Right atrium auricular region (tissue), 2 donors: ENCODE data around the gene MYO3B. TPM values are rescaled to one million over a fixed set of nuclear protein-coding genes. Genes with fewer than 3 reads are reported as not detected.

Experiments
- DNase-seq: peaks from one replicate; pipeline ENCODE4 v3.0.0-alpha.2; 2019; ENCODE audit warnings: low spot score
- H3K27ac ChIP-seq, 2 donors: fragments of 200-600 bp; sonication (generic); 1 replicate in 1 of 2; 2 replicates in 1 of 2; pipeline ENCODE4 v1.5.1; 2016 to 2019
- H3K27me3 ChIP-seq, 2 donors: fragments of 200-600 bp; sonication (generic); one replicate each; pipeline versions ENCODE4 v1.5.1 to v1.6.0; 2017 to 2019
- H3K36me3 ChIP-seq: fragments of 200-600 bp; sonication (generic); one replicate; pipeline ENCODE4 v1.5.1; 2016
- H3K4me1 ChIP-seq, 2 donors: fragments of 200-600 bp; sonication (generic); one replicate each; pipeline versions ENCODE4 v1.5.1 to v1.6.0; 2017 to 2019
- H3K4me3 ChIP-seq, 2 donors: fragments of 200-600 bp; sonication (generic); 1 replicate in 1 of 2; 2 replicates in 1 of 2; pipeline ENCODE4 v1.5.1; 2017 to 2019; ENCODE audit warnings: mild to moderate bottlenecking in 1 of 2, moderate library complexity in 1 of 2
- H3K9me3 ChIP-seq, 2 donors: fragments of 200-600 bp; sonication (generic); one replicate each; pipeline ENCODE4 v1.5.1; 2019
- total RNA-seq, 2 donors: library from RNA; depleted of rRNA; stranded (reverse); fragments of >200 nt; gene quantifications; one replicate each; pipeline ENCODE4 v1.1.0, GENCODE V29; 2016
- TF ChIP-seq, protein P1 (sequence below), 2 donors: fragments of 200-600 bp; sonication (generic); IDR thresholded peaks; one replicate each; pipeline ENCODE4 v1.5.1; 2019; ENCODE audit warnings: antibody characterized with exemption in 2 of 2

Gene MYO3B
- total RNA-seq, 2 donors from 2014 or later: not detected

DNA sequence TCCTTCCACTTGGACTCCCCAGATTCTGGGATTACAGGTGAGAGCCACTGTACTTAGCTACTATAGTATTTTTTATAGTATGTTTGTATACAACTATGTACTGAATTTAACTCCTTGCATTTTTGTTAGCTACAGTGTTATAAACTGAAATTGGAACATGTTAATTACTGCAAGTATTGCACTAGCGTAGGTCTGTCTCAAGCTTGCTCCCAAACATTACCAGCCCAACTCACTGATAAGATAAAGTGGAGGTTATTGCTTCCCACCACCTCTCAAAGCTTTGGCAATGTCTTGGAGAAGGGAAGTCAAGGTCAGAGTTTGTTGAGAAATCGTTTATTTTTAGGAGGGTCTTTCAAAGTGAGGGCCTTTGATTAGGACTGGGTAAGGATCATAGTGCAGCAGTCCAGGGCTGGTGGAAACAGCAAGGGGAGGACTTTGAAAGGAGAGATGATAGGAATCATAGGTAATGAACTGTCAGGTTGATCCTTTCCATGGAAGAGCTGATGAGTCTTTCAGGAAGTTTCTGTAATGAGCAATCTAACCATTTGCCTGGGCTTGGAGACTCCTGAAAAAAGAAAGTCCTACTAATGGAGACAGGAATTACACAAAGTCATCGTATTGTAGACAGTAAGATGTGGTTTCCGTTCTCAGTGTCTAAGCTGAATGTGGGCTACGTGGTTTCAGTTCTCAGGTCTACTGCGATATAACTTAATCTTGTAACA is 257.1 kb downstream of the MYO3B start:
- Histone ChIP-seq H3K27me3 (peaks cover 0 to 4% of the 10 kb centered on the region in 2 donors), H3K36me3 (no peaks in the 10 kb centered on the region), H3K4me1 (no peaks in the 10 kb centered on the region), H3K9me3 (no peaks in the 10 kb centered on the region), H3K4me3 (no peak overlapping the region), H3K27ac (no peak overlapping the region)
- TF ChIP-seq, protein P1, sequence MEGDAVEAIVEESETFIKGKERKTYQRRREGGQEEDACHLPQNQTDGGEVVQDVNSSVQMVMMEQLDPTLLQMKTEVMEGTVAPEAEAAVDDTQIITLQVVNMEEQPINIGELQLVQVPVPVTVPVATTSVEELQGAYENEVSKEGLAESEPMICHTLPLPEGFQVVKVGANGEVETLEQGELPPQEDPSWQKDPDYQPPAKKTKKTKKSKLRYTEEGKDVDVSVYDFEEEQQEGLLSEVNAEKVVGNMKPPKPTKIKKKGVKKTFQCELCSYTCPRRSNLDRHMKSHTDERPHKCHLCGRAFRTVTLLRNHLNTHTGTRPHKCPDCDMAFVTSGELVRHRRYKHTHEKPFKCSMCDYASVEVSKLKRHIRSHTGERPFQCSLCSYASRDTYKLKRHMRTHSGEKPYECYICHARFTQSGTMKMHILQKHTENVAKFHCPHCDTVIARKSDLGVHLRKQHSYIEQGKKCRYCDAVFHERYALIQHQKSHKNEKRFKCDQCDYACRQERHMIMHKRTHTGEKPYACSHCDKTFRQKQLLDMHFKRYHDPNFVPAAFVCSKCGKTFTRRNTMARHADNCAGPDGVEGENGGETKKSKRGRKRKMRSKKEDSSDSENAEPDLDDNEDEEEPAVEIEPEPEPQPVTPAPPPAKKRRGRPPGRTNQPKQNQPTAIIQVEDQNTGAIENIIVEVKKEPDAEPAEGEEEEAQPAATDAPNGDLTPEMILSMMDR (IDR thresholded peaks at IDR 0.05): no peak
- no peak for DNase-seq

GRCh38 chr2:170436077-170436943 is 258.4 kb downstream of the MYO3B start:
- Histone ChIP-seq H3K36me3 (no peaks in the 10 kb centered on the region), H3K9me3 (no peaks in the 10 kb centered on the region), H3K27me3 (no peaks in the 10 kb centered on the region), H3K4me1 (no peaks in the 10 kb centered on the region), H3K4me3 (no peak overlapping the region), H3K27ac (no peak overlapping the region)
- DNase-seq: no peak
- TF ChIP-seq, protein P1 (IDR thresholded peaks at IDR 0.05): no peak

- Histone ChIP-seq H3K4me1 (no peaks in the 10 kb centered on the region), H3K36me3 (no peaks in the 10 kb centered on the region), H3K9me3 (no peaks in the 10 kb centered on the region), H3K27ac (no peak overlapping the region), H3K4me3 (no peak overlapping the region), H3K27me3 (no peaks in the 10 kb centered on the region)
- no peak for DNase-seq
- TF ChIP-seq, protein P1 (IDR thresholded peaks at IDR 0.05): no peak
Observed at GRCh38 chr2:170446078-170446477, 268.1 kb downstream of the MYO3B start.

DNA sequence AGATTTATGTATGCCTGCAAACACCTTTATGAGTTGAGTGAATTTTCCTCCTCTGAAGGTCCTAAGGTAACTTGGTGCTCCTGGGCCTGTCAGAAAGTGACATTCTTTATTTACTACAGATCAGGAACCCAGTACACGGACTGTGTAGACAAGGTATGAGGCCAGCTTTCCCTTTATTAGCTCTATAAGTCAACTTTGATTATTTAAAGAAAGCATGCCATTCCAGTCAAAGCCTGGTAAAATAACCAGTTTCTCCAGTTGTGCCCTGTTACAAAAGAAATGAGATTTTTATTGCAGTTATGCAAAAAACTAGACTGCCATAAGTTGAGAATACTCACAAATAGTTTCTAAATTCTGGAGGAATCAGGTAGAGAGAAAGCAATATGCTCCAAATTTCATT is 271.1 kb downstream of the MYO3B start:
- no peaks in the 10 kb centered on the region for H3K9me3 ChIP-seq
- H3K4me1 ChIP-seq: no peaks in the 10 kb centered on the region
- H3K27me3 ChIP-seq: no peaks in the 10 kb centered on the region
- DNase-seq: no peak
- TF ChIP-seq, protein P1 (IDR thresholded peaks at IDR 0.05): no peak
- H3K36me3 ChIP-seq: no peaks in the 10 kb centered on the region
- no peak overlapping the region for H3K4me3 ChIP-seq
- no peak overlapping the region for H3K27ac ChIP-seq

GRCh38 chr2:170454471-170455372 is 276.8 kb downstream of the MYO3B start:
- no peaks in the 10 kb centered on the region for H3K4me1 ChIP-seq
- no peak overlapping the region for H3K4me3 ChIP-seq
- TF ChIP-seq, protein P1 (IDR thresholded peaks at IDR 0.05): no peak
- no peaks in the 10 kb centered on the region for H3K36me3 ChIP-seq
- no peaks in the 10 kb centered on the region for H3K27me3 ChIP-seq
- no peaks in the 10 kb centered on the region for H3K9me3 ChIP-seq
- H3K27ac ChIP-seq: no peak overlapping the region
- no peak for DNase-seq
